Caco-2 (cell line): ENCODE data around the gene CPLANE2. TPM values are rescaled to one million over a fixed set of nuclear protein-coding genes. Genes with fewer than 3 reads are reported as not detected.
"Not testable (repeated sequence)": the region's sequence is repeated elsewhere in the genome, so short reads cannot be mapped to it uniquely, and the experiment has no call there.

ENCODE experiments used
- BruUV-seq: library from RNA; stranded (reverse); fragments of 400-500 nt; replicated peaks from 2 replicates; lab custom pipeline; 2021; lab: Mats Ljungman, UMichigan
- CTCF ChIA-PET: fragments of 300-600 bp; sonication (Branson Sonifier 250); formaldehyde crosslinking; loops from one replicate; lab custom pipeline; 2022; ENCODE audit warnings: antibody characterized with exemption; lab: Charles Lee
- POLR2A ChIA-PET: fragments of 300-600 bp; sonication (Branson Sonifier 250); formaldehyde crosslinking; loops from one replicate; lab custom pipeline; 2022; ENCODE audit warnings: antibody characterized with exemption; lab: Charles Lee
- DNase-seq, 2 experiments: peaks; one replicate each; pipeline versions ENCODE4 v3.0.0 to v3.0.0-alpha.2; 2020 to 2022
- H3K27me3 ChIP-seq: replicated peaks from 2 replicates; pipeline ENCODE4 v1.6.0; 2011; ENCODE audit warnings: low read length; ENCODE audit not compliant: control insufficient read depth, insufficient read depth
- H3K36me3 ChIP-seq: 2 replicates; pipeline ENCODE4 v1.5.1; 2011; ENCODE audit warnings: low read length; ENCODE audit not compliant: control insufficient read depth, insufficient read depth
- H3K4me1 ChIP-seq: fragments of 250-450 bp; sonication (Bioruptor Pico); 2 replicates; pipeline ENCODE4 v1.5.1; 2020; ENCODE audit warnings: mild to moderate bottlenecking
- H3K4me3 ChIP-seq: 2 replicates; pipeline ENCODE4 v1.5.1; 2011; ENCODE audit warnings: low read depth, mild to moderate bottlenecking, control low read depth, low read length
- H3K9me3 ChIP-seq: fragments of 250-450 bp; sonication (Bioruptor Pico); 2 replicates; pipeline ENCODE4 v1.5.1; 2020; ENCODE audit warnings: mild to moderate bottlenecking, moderate library complexity
- H3K27ac Mint-ChIP-seq: one replicate; pipeline ENCODE4 v1.8.0; 2022; ENCODE audit warnings: mixed read lengths; ENCODE audit not compliant: unreplicated experiment
- H3K27me3 Mint-ChIP-seq: one replicate; pipeline ENCODE4 v1.8.0; 2022; ENCODE audit warnings: mixed read lengths; ENCODE audit not compliant: insufficient read depth, unreplicated experiment
- H3K36me3 Mint-ChIP-seq: one replicate; pipeline ENCODE4 v1.8.0; 2022; ENCODE audit warnings: mild to moderate bottlenecking, mixed read lengths; ENCODE audit not compliant: insufficient read depth, unreplicated experiment
- H3K4me1 Mint-ChIP-seq: one replicate; pipeline ENCODE4 v1.8.0; 2022; ENCODE audit warnings: low read depth, mixed read lengths; ENCODE audit not compliant: unreplicated experiment
- H3K4me3 Mint-ChIP-seq: one replicate; pipeline ENCODE4 v1.8.0; 2022; ENCODE audit warnings: mild to moderate bottlenecking, moderate library complexity, mixed read lengths; ENCODE audit not compliant: unreplicated experiment
- H3K9me3 Mint-ChIP-seq: one replicate; pipeline ENCODE4 v1.8.0; 2022; ENCODE audit warnings: mixed read lengths; ENCODE audit not compliant: unreplicated experiment
- CTCF ChIP-seq, 2 experiments: fragments of 200-600 bp in 1 of 2; IDR thresholded peaks; 1 replicate in 1 of 2; 2 replicates in 1 of 2; pipeline versions ENCODE4 v1.5.1 to v1.8.0; 2011 to 2022; ENCODE audit warnings: antibody characterized with exemption in 1 of 2, control low read depth in 1 of 2, inconsistent platforms in 1 of 2, low read depth in 1 of 2, low read length in 1 of 2, mild to moderate bottlenecking in 1 of 2, moderate library complexity in 1 of 2; ENCODE audit not compliant: insufficient read depth in 1 of 2, severe bottlenecking in 1 of 2, unreplicated experiment in 1 of 2
- intact Hi-C: fragments of 100-400 bp; cut with micrococcal nuclease; formaldehyde crosslinking; loops from one replicate; pipeline ENCODE4 v1.10.0; 2022; ENCODE audit not compliant: unreplicated experiment
- total RNA-seq: library from RNA; stranded (reverse); gene quantifications from 2 replicates; pipeline ENCODE4 v1.2.3, GENCODE V29; 2022

The CPLANE2 gene
- total RNA-seq, 1 experiment from 2014 or later = 4.2 TPM

GRCh38 chr1:16196874-16197273, 40.1 kb downstream of the CPLANE2 start:
- H3K36me3 Mint-ChIP-seq = peaks cover 6% of the 10 kb centered on the region
- Histone ChIP-seq H3K9me3 (no peaks in the 10 kb centered on the region), H3K4me1 (no peaks in the 10 kb centered on the region), H3K4me3 (no peak overlapping the region), H3K36me3 (no peaks in the 10 kb centered on the region), H3K27me3 (no peaks in the 10 kb centered on the region)
- BruUV-seq = no TSS peak
- no peak for DNase-seq
- H3K9me3 Mint-ChIP-seq = no peaks in the 10 kb centered on the region
- TF ChIP-seq CTCF (IDR thresholded peaks at IDR 0.05; ENCODE audit: insufficient read depth in 1 of 2, low read depth in 1 of 2, low read length in 1 of 2, severe bottlenecking in 1 of 2, unreplicated experiment in 1 of 2) = no peak
- no peak overlapping the region for H3K27ac Mint-ChIP-seq
- intact Hi-C loops = no loop called here
- CTCF ChIA-PET = no interaction called here
- POLR2A ChIA-PET = no interaction called here
- peaks cover 3% of the 10 kb centered on the region for H3K27me3 Mint-ChIP-seq
- no peak overlapping the region for H3K4me3 Mint-ChIP-seq
- peaks cover 6% of the 10 kb centered on the region for H3K4me1 Mint-ChIP-seq

GRCh38 chr1:16196139-16196538, 40.8 kb downstream of the CPLANE2 start:
- H3K36me3 Mint-ChIP-seq, intact Hi-C loops, H3K4me1 ChIP-seq, BruUV-seq, H3K9me3 ChIP-seq, H3K27ac Mint-ChIP-seq, H3K4me3 Mint-ChIP-seq, H3K27me3 ChIP-seq, POLR2A ChIA-PET, H3K4me1 Mint-ChIP-seq, H3K36me3 ChIP-seq, DNase-seq, CTCF ChIA-PET, H3K9me3 Mint-ChIP-seq, H3K27me3 Mint-ChIP-seq, H3K4me3 ChIP-seq: not testable (repeated sequence)

- H3K36me3 ChIP-seq = no peaks in the 10 kb centered on the region
- H3K27me3 Mint-ChIP-seq = peaks cover 3% of the 10 kb centered on the region
- no peaks in the 10 kb centered on the region for H3K9me3 Mint-ChIP-seq
- no peaks in the 10 kb centered on the region for H3K9me3 ChIP-seq
- H3K4me3 Mint-ChIP-seq = no peak overlapping the region
- H3K27ac Mint-ChIP-seq = no peak overlapping the region
- ChIA-PET POLR2A (no interaction called here), CTCF (no interaction called here)
- DNase-seq = no peak
- intact Hi-C loops = no loop called here
- TF ChIP-seq CTCF (IDR thresholded peaks at IDR 0.05; ENCODE audit: insufficient read depth in 1 of 2, low read depth in 1 of 2, low read length in 1 of 2, severe bottlenecking in 1 of 2, unreplicated experiment in 1 of 2) = no peak
- peaks cover 6% of the 10 kb centered on the region for H3K4me1 Mint-ChIP-seq
- BruUV-seq = no TSS peak
- H3K4me3 ChIP-seq = no peak overlapping the region
- H3K27me3 ChIP-seq = no peaks in the 10 kb centered on the region
- H3K36me3 Mint-ChIP-seq = peaks cover 6% of the 10 kb centered on the region
- no peaks in the 10 kb centered on the region for H3K4me1 ChIP-seq
Observed at GRCh38 chr1:16195518-16195905, 41.5 kb downstream of the CPLANE2 start.
